Right lobe of liver (tissue), 4 donors: ENCODE data around the gene FAM83C.

Source experiments
- POLR2A ChIP-seq: fragments of 450-650 bp; IDR thresholded peaks from one replicate; pipeline ENCODE4 v1.6.1; 2017; ENCODE audit warnings: antibody characterized with exemption, mild to moderate bottlenecking
- TF ChIP-seq, protein P1 (sequence below), 4 donors: fragments of 200-600 bp in 3 of 4; fragments of 450-650 bp in 1 of 4; IDR thresholded peaks; one replicate each; pipeline versions ENCODE4 v1.5.1 to v1.8.0; 2016 to 2022; ENCODE audit warnings: antibody characterized with exemption in 4 of 4, mild to moderate bottlenecking in 2 of 4
- donor health status: DM: no; HTN: no; CAD: no.
- donor health status: DM: no; HTN: no; CAD: no.
- donor health status: DM: no; HTN: yes; CAD: no.

GRCh38 chr20:35288325-35289060 lies 3.7 kb downstream of the FAM83C start:
- TF ChIP-seq, protein P1, sequence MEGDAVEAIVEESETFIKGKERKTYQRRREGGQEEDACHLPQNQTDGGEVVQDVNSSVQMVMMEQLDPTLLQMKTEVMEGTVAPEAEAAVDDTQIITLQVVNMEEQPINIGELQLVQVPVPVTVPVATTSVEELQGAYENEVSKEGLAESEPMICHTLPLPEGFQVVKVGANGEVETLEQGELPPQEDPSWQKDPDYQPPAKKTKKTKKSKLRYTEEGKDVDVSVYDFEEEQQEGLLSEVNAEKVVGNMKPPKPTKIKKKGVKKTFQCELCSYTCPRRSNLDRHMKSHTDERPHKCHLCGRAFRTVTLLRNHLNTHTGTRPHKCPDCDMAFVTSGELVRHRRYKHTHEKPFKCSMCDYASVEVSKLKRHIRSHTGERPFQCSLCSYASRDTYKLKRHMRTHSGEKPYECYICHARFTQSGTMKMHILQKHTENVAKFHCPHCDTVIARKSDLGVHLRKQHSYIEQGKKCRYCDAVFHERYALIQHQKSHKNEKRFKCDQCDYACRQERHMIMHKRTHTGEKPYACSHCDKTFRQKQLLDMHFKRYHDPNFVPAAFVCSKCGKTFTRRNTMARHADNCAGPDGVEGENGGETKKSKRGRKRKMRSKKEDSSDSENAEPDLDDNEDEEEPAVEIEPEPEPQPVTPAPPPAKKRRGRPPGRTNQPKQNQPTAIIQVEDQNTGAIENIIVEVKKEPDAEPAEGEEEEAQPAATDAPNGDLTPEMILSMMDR (IDR thresholded peaks at IDR 0.05), result no peak
- no peak for TF ChIP-seq POLR2A
